Measurements from ENCODE around the gene ZWINT.

- TF ChIP-seq EZH2 (IDR thresholded peaks at IDR 0.05) (no peak), CTCF (IDR thresholded peaks at IDR 0.05) (no peak)
Observed at GRCh38 chr10:56317603-56318002, 43.5 kb downstream of the ZWINT start.
